ENCODE results near the gene LY6G5C. TPM values are rescaled to one million over a fixed set of nuclear protein-coding genes. Genes with fewer than 3 reads are reported as not detected.
A peak's percentile ranks its signal among the peaks of the same experiment; 100 is the strongest.

Gene LY6G5C
- total and polyA plus RNA-seq, 2 of the 13 experiments (the other 11 are each of a cell fraction or from before 2014, with no cell fraction given): 0.33 to 0.55 TPM

GRCh38 chr6:31664790-31665500 is 15.9 kb downstream of the LY6G5C start, which contains the start of gene GPANK1 (continued):
- TF ChIP-seq ZNF10 (CRISPR knock-in tag; IDR thresholded peaks at IDR 0.05; ENCODE audit: borderline replicate concordance, low read depth): no peak
- peak; percentile 97 for TF ChIP-seq ZNF335 (CRISPR knock-in tag; IDR thresholded peaks at IDR 0.05)
- peak; percentile 61; the same call in 1 of the 2 replicates for TF ChIP-seq ZIK1 (CRISPR knock-in tag; IDR thresholded peaks at IDR 0.05; ENCODE audit: borderline replicate concordance, low read depth)
- TF ChIP-seq JUN (CRISPR knock-in tag; IDR thresholded peaks at IDR 0.05): no peak
- TF ChIP-seq HNRNPLL (IDR thresholded peaks at IDR 0.05; ENCODE audit: low read depth, low read length, poor library complexity, severe bottlenecking): no peak
- TF ChIP-seq BRD4 (CRISPR knock-in tag; IDR thresholded peaks at IDR 0.05): no peak; the same call in none of the 2 replicates
- peak; percentile 83; the same call in 1 of the 2 replicates for TF ChIP-seq ZNF414 (CRISPR knock-in tag; IDR thresholded peaks at IDR 0.05)
- no peak for TF ChIP-seq KMT2A (CRISPR knock-in tag; IDR thresholded peaks at IDR 0.05)
- no peak; the same call in 1 of the 2 replicates for TF ChIP-seq SOX5 (CRISPR knock-in tag; IDR thresholded peaks at IDR 0.05; ENCODE audit: borderline replicate concordance)
- TF ChIP-seq IKZF1 (IDR thresholded peaks at IDR 0.05): no peak
- TF ChIP-seq ZSCAN12 (CRISPR knock-in tag; IDR thresholded peaks at IDR 0.05): no peak
- TF ChIP-seq ATF2 (CRISPR knock-in tag; IDR thresholded peaks at IDR 0.05): no peak; the same call in 1 of the 2 replicates
- TF ChIP-seq NR1H2 (CRISPR knock-in tag; IDR thresholded peaks at IDR 0.05; ENCODE audit: borderline replicate concordance, low read depth): no peak
- peak; percentile 35; the same call in 1 of the 2 replicates for TF ChIP-seq ZBTB38 (CRISPR knock-in tag; IDR thresholded peaks at IDR 0.05)
- peak; percentile 79; the same call in 1 of the 2 replicates for TF ChIP-seq ARHGAP35 (CRISPR knock-in tag; IDR thresholded peaks at IDR 0.05; ENCODE audit: borderline replicate concordance)
- no peak for TF ChIP-seq ATRX (CRISPR knock-in tag; IDR thresholded peaks at IDR 0.05; ENCODE audit: borderline replicate concordance)
- TF ChIP-seq ELF3 (CRISPR knock-in tag; IDR thresholded peaks at IDR 0.05): 0 out of 2 replicates have a peak, but pooled peaks have one; percentile 39
- TF ChIP-seq SKI (IDR thresholded peaks at IDR 0.05; ENCODE audit: partially characterized antibody): no peak
- no peak for TF ChIP-seq ATAD3A (CRISPR knock-in tag; IDR thresholded peaks at IDR 0.05)
- no peak for TF ChIP-seq JUND (CRISPR knock-in tag; IDR thresholded peaks at IDR 0.05)
- no peak for TF ChIP-seq NR0B2 (CRISPR knock-in tag; IDR thresholded peaks at IDR 0.05)
- peak; percentile 7; the same call in 1 of the 2 replicates for TF ChIP-seq ZNF441 (CRISPR knock-in tag; IDR thresholded peaks at IDR 0.05; ENCODE audit: borderline replicate concordance)
- no peak for TF ChIP-seq ZNF432 (CRISPR knock-in tag; IDR thresholded peaks at IDR 0.05; ENCODE audit: borderline replicate concordance)
